Measurements from ENCODE around the gene FGF10.

FGF10 gene

DNA sequence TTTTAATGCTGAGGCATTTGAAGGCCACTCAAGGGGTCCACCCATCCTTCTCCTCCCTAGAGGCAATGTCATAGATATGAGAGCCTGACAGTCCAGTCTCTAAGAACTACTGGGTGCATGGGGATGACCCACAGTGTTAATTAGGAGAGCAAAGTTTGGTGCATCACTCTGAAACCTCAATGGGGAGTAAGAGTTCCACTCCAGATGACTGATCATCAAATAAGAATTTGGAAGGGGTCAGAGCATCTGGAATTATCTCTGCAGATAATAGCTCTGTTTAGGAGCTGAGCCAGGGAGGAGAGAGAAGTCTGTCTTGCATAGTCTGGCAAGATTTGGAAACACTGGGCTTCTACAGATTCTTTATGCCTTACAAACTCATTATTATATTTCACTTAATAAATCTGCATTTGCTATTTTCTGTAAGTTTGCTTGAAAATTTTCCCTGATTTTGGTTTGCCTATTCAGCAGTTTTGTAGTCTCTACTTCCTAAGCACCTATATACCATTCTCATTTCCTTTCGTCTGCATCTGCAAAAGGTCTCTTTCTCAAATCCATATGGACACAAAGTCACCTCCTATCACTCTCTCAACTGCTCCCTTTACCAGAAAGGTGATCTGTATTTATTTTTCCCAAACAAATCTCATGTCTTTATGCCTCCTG, 27.7 kb downstream of the FGF10 start:
- Histone ChIP-seq H3K9ac (ENCODE audit: low read depth in 1 of 2, low read length in 2 of 2) (no peak overlapping the region), H3K4me3 (ENCODE audit: low read depth in 1 of 2, low read length in 2 of 2) (no peak overlapping the region), H3K36me3 (ENCODE audit: control insufficient read depth in 1 of 2, insufficient read depth in 2 of 2, low read length in 2 of 2) (no peaks in the 10 kb centered on the region), H3K27ac (ENCODE audit: low read depth, low read length) (no peak overlapping the region), H3K27me3 (ENCODE audit: control insufficient read depth in 1 of 2, insufficient read depth in 2 of 2, low read length in 2 of 2) (no peaks in the 10 kb centered on the region), H3K9me3 (ENCODE audit: control insufficient read depth in 1 of 2, low read length in 2 of 2) (no peaks in the 10 kb centered on the region), H3K4me1 (ENCODE audit: control insufficient read depth in 1 of 2, insufficient read depth in 2 of 2, low read length in 2 of 2) (no peaks in the 10 kb centered on the region)

DNA sequence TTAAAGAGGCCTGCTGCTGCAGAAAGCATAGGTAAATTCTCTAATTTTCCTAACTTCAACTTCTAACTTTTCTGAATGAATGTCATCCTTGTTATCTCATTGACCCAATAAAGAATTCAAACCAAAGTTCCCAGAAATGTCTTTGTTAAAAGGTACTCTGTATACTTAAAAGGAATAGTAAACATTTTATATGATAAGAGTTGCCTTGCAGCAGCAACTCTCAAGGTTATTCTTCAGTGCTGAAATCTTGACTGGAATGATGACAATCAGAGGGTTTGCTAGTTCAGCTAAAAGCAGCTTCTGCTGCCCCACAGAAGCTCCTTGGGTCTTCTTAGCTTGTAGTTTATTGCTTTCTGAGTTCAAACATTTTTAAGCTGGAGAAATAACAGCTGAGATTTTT, 28.3 kb downstream of the FGF10 start:
- H3K9me3 ChIP-seq (ENCODE audit: control insufficient read depth in 1 of 2, low read length in 2 of 2), result no peaks in the 10 kb centered on the region
- H3K4me1 ChIP-seq (ENCODE audit: control insufficient read depth in 1 of 2, insufficient read depth in 2 of 2, low read length in 2 of 2), result no peaks in the 10 kb centered on the region
- no peak overlapping the region for H3K4me3 ChIP-seq (ENCODE audit: low read depth in 1 of 2, low read length in 2 of 2)
- no peak overlapping the region for H3K9ac ChIP-seq (ENCODE audit: low read depth in 1 of 2, low read length in 2 of 2)
- H3K27ac ChIP-seq (ENCODE audit: low read depth, low read length), result no peak overlapping the region
- H3K27me3 ChIP-seq (ENCODE audit: control insufficient read depth in 1 of 2, insufficient read depth in 2 of 2, low read length in 2 of 2), result no peaks in the 10 kb centered on the region
- no peaks in the 10 kb centered on the region for H3K36me3 ChIP-seq (ENCODE audit: control insufficient read depth in 1 of 2, insufficient read depth in 2 of 2, low read length in 2 of 2)

DNA sequence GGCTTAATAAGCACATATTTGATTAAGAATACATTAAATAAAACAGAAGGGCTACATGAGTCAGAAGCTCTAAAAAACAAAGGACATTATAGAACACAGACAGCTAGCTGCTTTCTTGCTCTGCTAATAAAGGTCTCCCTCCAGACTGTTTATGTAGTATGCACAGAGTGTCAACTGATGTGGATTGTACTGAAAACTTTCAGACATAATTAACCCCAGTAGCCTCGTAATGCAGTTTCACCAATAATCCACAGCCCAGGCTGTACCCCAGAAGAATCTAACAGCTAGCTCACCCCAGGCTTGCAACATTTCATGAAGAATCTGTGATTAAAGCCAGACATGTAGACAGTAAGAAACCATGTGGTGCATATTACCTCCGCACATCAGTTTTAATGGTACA, 30.8 kb downstream of the FGF10 start:
- H3K9ac ChIP-seq (ENCODE audit: low read depth in 1 of 2, low read length in 2 of 2), result no peak overlapping the region
- H3K9me3 ChIP-seq (ENCODE audit: control insufficient read depth in 1 of 2, low read length in 2 of 2), result no peaks in the 10 kb centered on the region
- H3K4me3 ChIP-seq (ENCODE audit: low read depth in 1 of 2, low read length in 2 of 2), result no peak overlapping the region
- no peaks in the 10 kb centered on the region for H3K36me3 ChIP-seq (ENCODE audit: control insufficient read depth in 1 of 2, insufficient read depth in 2 of 2, low read length in 2 of 2)
- no peak overlapping the region for H3K27ac ChIP-seq (ENCODE audit: low read depth, low read length)
- no peaks in the 10 kb centered on the region for H3K27me3 ChIP-seq (ENCODE audit: control insufficient read depth in 1 of 2, insufficient read depth in 2 of 2, low read length in 2 of 2)
- H3K4me1 ChIP-seq (ENCODE audit: control insufficient read depth in 1 of 2, insufficient read depth in 2 of 2, low read length in 2 of 2), result no peaks in the 10 kb centered on the region

DNA sequence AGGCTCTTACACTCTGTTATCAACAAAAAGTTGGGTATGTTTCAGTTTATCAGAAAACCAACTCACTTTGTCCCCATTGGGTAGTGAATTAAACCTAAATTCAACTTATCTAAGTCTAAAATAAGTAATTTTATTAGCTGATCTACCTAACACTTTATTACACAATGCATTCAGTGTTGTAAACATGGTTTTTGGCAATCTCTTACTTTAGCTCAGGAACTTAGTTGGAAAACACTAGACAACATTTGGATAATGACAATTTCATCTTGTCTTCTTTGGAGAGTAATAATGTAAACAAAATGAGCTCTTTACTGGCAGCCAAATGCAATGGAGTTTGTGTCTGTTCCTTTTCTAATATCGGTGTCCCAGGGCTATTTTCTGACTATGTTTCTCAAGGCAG, 33.0 kb downstream of the FGF10 start:
- H3K9me3 ChIP-seq (ENCODE audit: control insufficient read depth in 1 of 2, low read length in 2 of 2), result no peaks in the 10 kb centered on the region
- no peaks in the 10 kb centered on the region for H3K36me3 ChIP-seq (ENCODE audit: control insufficient read depth in 1 of 2, insufficient read depth in 2 of 2, low read length in 2 of 2)
- H3K27ac ChIP-seq (ENCODE audit: low read depth, low read length), result no peak overlapping the region
- H3K9ac ChIP-seq (ENCODE audit: low read depth in 1 of 2, low read length in 2 of 2), result no peak overlapping the region
- H3K4me3 ChIP-seq (ENCODE audit: low read depth in 1 of 2, low read length in 2 of 2), result no peak overlapping the region
- no peaks in the 10 kb centered on the region for H3K4me1 ChIP-seq (ENCODE audit: control insufficient read depth in 1 of 2, insufficient read depth in 2 of 2, low read length in 2 of 2)
- H3K27me3 ChIP-seq (ENCODE audit: control insufficient read depth in 1 of 2, insufficient read depth in 2 of 2, low read length in 2 of 2), result no peaks in the 10 kb centered on the region

DNA sequence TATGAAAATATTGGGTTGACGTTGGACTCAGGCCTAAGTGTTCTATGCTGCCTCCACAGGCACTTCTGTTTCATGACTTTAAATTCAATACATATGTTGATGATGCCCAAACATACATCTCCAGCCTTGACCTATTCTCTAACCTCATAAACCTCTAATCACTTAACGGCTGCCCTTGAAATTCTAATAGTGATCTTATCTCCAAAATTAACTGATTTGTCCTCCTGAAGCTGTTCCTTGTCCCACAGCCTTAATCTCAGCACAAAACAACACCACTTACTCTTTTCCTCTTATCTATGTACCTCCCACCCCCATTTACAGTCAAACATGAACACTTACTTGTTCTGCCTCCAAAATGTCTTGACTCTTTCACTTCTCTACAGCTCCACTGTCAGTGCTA, 43.3 kb downstream of the FGF10 start:
- no peak overlapping the region for H3K27ac ChIP-seq (ENCODE audit: low read depth, low read length)
- H3K27me3 ChIP-seq (ENCODE audit: control insufficient read depth in 1 of 2, insufficient read depth in 2 of 2, low read length in 2 of 2), result no peaks in the 10 kb centered on the region
- no peaks in the 10 kb centered on the region for H3K4me1 ChIP-seq (ENCODE audit: control insufficient read depth in 1 of 2, insufficient read depth in 2 of 2, low read length in 2 of 2)
- peaks cover 0 to 2% of the 10 kb centered on the region in 2 donors for H3K9me3 ChIP-seq (ENCODE audit: control insufficient read depth in 1 of 2, low read length in 2 of 2)
- H3K36me3 ChIP-seq (ENCODE audit: control insufficient read depth in 1 of 2, insufficient read depth in 2 of 2, low read length in 2 of 2), result no peaks in the 10 kb centered on the region
- H3K9ac ChIP-seq (ENCODE audit: low read depth in 1 of 2, low read length in 2 of 2), result no peak overlapping the region
- no peak overlapping the region for H3K4me3 ChIP-seq (ENCODE audit: low read depth in 1 of 2, low read length in 2 of 2)

DNA sequence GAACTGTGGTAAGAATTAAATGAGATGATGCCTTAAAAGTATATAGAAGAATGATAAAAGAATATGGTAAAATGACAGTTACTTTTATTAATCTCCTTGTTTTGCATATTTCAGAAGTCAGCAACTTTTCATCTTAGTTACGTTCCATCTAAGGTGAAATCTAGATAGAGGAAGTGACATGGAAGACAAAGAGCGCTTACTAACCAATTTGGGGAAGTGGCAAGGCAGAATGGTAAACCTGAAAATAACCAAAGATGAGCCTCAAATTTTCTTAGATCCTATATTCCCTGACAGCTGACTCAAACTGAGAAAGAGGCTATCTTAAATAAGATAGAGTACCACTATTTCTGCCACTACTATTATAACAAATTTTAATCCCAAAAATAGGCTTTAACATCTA, 52.5 kb downstream of the FGF10 start:
- Histone ChIP-seq H3K9me3 (ENCODE audit: control insufficient read depth in 1 of 2, low read length in 2 of 2) (no peaks in the 10 kb centered on the region), H3K4me1 (ENCODE audit: control insufficient read depth in 1 of 2, insufficient read depth in 2 of 2, low read length in 2 of 2) (no peaks in the 10 kb centered on the region), H3K9ac (ENCODE audit: low read depth in 1 of 2, low read length in 2 of 2) (no peak overlapping the region), H3K4me3 (ENCODE audit: low read depth in 1 of 2, low read length in 2 of 2) (no peak overlapping the region), H3K36me3 (ENCODE audit: control insufficient read depth in 1 of 2, insufficient read depth in 2 of 2, low read length in 2 of 2) (no peaks in the 10 kb centered on the region), H3K27me3 (ENCODE audit: control insufficient read depth in 1 of 2, insufficient read depth in 2 of 2, low read length in 2 of 2) (no peaks in the 10 kb centered on the region), H3K27ac (ENCODE audit: low read depth, low read length) (no peak overlapping the region)

DNA sequence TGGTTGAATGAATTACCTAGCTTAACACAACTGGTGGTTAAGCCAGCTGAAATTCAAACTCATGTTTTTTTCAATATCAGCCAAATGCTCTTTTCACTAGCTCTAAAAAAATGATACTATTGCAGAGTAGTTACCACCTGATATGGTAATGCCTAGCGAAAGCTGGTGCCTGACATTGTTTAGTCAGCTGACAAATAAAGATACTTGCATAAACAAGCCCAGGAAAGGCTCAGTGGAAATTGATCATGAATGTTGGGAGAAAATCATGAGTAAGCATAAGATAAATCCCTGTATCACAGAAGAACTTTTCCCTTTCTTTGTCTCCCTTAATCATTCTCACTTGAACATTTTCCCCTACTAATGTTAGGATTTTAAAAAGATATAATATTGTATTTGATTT, 54.6 kb downstream of the FGF10 start:
- H3K27me3 ChIP-seq (ENCODE audit: control insufficient read depth in 1 of 2, insufficient read depth in 2 of 2, low read length in 2 of 2), result no peaks in the 10 kb centered on the region
- no peak overlapping the region for H3K9ac ChIP-seq (ENCODE audit: low read depth in 1 of 2, low read length in 2 of 2)
- no peak overlapping the region for H3K4me3 ChIP-seq (ENCODE audit: low read depth in 1 of 2, low read length in 2 of 2)
- H3K36me3 ChIP-seq (ENCODE audit: control insufficient read depth in 1 of 2, insufficient read depth in 2 of 2, low read length in 2 of 2), result no peaks in the 10 kb centered on the region
- no peaks in the 10 kb centered on the region for H3K4me1 ChIP-seq (ENCODE audit: control insufficient read depth in 1 of 2, insufficient read depth in 2 of 2, low read length in 2 of 2)
- H3K27ac ChIP-seq (ENCODE audit: low read depth, low read length), result no peak overlapping the region
- no peaks in the 10 kb centered on the region for H3K9me3 ChIP-seq (ENCODE audit: control insufficient read depth in 1 of 2, low read length in 2 of 2)

DNA sequence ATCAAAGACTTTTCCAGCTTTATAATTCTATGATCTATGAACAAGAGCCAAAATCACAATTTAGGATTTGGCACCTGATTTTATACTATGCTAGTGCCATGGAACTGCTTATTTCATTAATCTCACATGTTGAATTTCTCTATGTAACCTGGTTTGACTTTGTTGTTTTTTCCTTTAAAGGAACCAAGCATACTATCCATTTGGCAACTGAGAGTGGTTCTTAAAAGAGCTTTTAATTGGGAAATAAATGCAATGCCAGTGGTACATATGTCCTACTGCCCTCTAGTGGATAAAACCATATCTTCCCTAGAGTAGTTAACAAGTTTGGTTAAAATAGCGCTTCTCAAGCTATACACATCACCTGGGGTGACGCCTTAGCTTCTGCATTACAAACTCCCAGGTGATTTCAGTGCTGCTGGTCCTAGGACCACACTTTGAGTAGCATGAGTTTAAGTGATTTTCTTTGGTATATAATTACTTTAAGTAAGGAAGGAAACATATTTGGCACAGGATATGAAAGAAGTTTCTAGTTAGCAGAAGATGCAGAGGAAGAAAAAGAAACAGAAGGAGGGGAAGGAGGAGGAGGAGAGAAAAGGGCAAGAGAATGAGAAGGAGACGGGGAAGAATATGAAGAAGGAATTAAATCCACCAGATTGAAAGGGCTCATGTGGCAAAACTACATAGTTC, 56.8 kb downstream of the FGF10 start:
- Histone ChIP-seq H3K36me3 (ENCODE audit: control insufficient read depth in 1 of 2, insufficient read depth in 2 of 2, low read length in 2 of 2) (no peaks in the 10 kb centered on the region), H3K27ac (ENCODE audit: low read depth, low read length) (no peak overlapping the region), H3K9ac (ENCODE audit: low read depth in 1 of 2, low read length in 2 of 2) (no peak overlapping the region), H3K4me3 (ENCODE audit: low read depth in 1 of 2, low read length in 2 of 2) (no peak overlapping the region), H3K4me1 (ENCODE audit: control insufficient read depth in 1 of 2, insufficient read depth in 2 of 2, low read length in 2 of 2) (no peaks in the 10 kb centered on the region), H3K9me3 (ENCODE audit: control insufficient read depth in 1 of 2, low read length in 2 of 2) (no peaks in the 10 kb centered on the region), H3K27me3 (ENCODE audit: control insufficient read depth in 1 of 2, insufficient read depth in 2 of 2, low read length in 2 of 2) (no peaks in the 10 kb centered on the region)

DNA sequence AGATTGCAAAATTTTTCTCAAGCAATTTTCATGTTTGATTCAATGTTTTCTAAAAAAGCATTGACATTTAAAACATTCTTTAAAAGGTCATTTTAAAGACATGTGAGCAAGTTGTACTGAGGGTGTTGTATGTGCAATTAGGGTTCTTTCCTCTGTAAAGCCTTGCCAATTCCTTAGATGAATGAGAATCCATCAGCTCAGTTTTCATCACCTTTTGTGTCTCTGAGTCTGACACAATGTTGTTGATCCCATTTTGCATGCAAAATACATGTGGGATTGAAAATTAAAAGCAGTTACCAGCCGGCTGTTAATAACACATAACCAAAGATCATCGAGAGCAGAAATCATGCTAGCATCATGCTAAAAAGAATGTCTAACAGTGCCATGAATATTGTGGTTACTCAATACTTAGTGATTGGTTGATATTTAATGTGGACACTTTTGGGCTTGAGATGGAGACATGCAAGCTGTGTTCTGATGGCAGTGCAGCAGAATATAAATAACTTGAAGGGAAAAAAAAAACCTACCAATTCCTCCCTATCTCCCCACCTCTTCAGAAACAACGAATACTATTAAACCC, 57.7 kb downstream of the FGF10 start:
- Histone ChIP-seq H3K36me3 (ENCODE audit: control insufficient read depth in 1 of 2, insufficient read depth in 2 of 2, low read length in 2 of 2) (no peaks in the 10 kb centered on the region), H3K27me3 (ENCODE audit: control insufficient read depth in 1 of 2, insufficient read depth in 2 of 2, low read length in 2 of 2) (no peaks in the 10 kb centered on the region), H3K27ac (ENCODE audit: low read depth, low read length) (no peak overlapping the region), H3K4me3 (ENCODE audit: low read depth in 1 of 2, low read length in 2 of 2) (no peak overlapping the region), H3K9ac (ENCODE audit: low read depth in 1 of 2, low read length in 2 of 2) (no peak overlapping the region), H3K4me1 (ENCODE audit: control insufficient read depth in 1 of 2, insufficient read depth in 2 of 2, low read length in 2 of 2) (no peaks in the 10 kb centered on the region), H3K9me3 (ENCODE audit: control insufficient read depth in 1 of 2, low read length in 2 of 2) (no peaks in the 10 kb centered on the region)

DNA sequence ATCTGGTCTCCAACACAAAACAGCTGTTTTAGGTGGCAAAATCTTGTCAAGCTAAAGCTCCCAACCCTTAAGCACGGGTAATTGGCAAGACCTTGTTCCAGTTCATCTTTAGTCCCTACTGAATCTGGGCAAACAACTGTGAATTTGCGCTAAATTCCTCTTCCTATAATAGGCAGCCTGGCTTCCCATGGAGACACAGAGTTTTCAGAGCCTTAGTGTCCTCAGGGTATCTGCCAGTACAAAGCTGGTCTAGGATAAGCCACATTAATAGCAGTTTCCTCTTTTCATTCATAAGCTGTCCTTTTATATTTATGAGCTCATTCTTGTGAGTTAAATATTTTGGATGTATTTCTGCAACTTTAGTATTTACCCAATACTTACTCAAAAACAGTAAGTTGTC, 59.5 kb downstream of the FGF10 start:
- Histone ChIP-seq H3K9me3 (ENCODE audit: control insufficient read depth in 1 of 2, low read length in 2 of 2) (no peaks in the 10 kb centered on the region), H3K27ac (ENCODE audit: low read depth, low read length) (no peak overlapping the region), H3K27me3 (ENCODE audit: control insufficient read depth in 1 of 2, insufficient read depth in 2 of 2, low read length in 2 of 2) (no peaks in the 10 kb centered on the region), H3K9ac (ENCODE audit: low read depth in 1 of 2, low read length in 2 of 2) (no peak overlapping the region), H3K4me1 (ENCODE audit: control insufficient read depth in 1 of 2, insufficient read depth in 2 of 2, low read length in 2 of 2) (no peaks in the 10 kb centered on the region), H3K4me3 (ENCODE audit: low read depth in 1 of 2, low read length in 2 of 2) (no peak overlapping the region), H3K36me3 (ENCODE audit: control insufficient read depth in 1 of 2, insufficient read depth in 2 of 2, low read length in 2 of 2) (no peaks in the 10 kb centered on the region)

All from duodenal mucosa (tissue), 2 donors.